Lower lobe of right lung (tissue), 2 donors: ENCODE measurements around the gene CHD9. TPM values are rescaled to one million over a fixed set of nuclear protein-coding genes. Genes with fewer than 3 reads are reported as not detected.

Experiments used
- ATAC-seq, 2 donors: fragments of 200-7000 bp; cut with Tn5 transposase; one replicate each; pipeline ENCODE4 v1.9.1; 2020 to 2022; ENCODE audit warnings: mild to moderate bottlenecking in 2 of 2, moderate library complexity in 2 of 2
- DNase-seq: peaks from one replicate; pipeline ENCODE4 v3.0.0-alpha.2; 2020
- H3K27ac ChIP-seq: fragments of 200-600 bp; one replicate; pipeline ENCODE4 v1.8.0; 2022
- H3K27me3 ChIP-seq: fragments of 200-600 bp; one replicate; pipeline ENCODE4 v1.8.0; 2022; ENCODE audit warnings: low read depth
- H3K36me3 ChIP-seq: fragments of 200-600 bp; one replicate; pipeline ENCODE4 v1.8.0; 2022; ENCODE audit warnings: mild to moderate bottlenecking
- H3K4me1 ChIP-seq: fragments of 200-600 bp; one replicate; pipeline ENCODE4 v1.8.0; 2022
- H3K4me3 ChIP-seq: fragments of 200-600 bp; one replicate; pipeline ENCODE4 v1.8.0; 2022; ENCODE audit warnings: mild to moderate bottlenecking
- H3K9me3 ChIP-seq: fragments of 200-600 bp; one replicate; pipeline ENCODE4 v1.8.0; 2022
- CTCF ChIP-seq: fragments of 200-600 bp; IDR thresholded peaks from one replicate; pipeline ENCODE4 v1.8.0; 2022; ENCODE audit warnings: antibody characterized with exemption, mild to moderate bottlenecking
- intact Hi-C: fragments of 100-400 bp; cut with DNase I; formaldehyde crosslinking; loops from one replicate; pipeline ENCODE4 v1.11.0; 2022
- total RNA-seq: library from RNA; stranded (reverse); fragmentation: NEBNext Ultra II Directional; extraction: Animal tissue kit (Norgen Biotek cat#: 25700); gene quantifications from one replicate; pipeline ENCODE4 v1.2.1, GENCODE V29; 2021
- donor health status: DM: no; HTN: yes; CAD: no; lungs with severe emphysema.

Gene CHD9
- total RNA-seq, 1 donor from 2014 or later, result 73.1 TPM

- Histone ChIP-seq H3K4me1 (peaks cover 55% of the 10 kb centered on the region), H3K36me3 (no peaks in the 10 kb centered on the region)
Observed at GRCh38 chr16:53058441-53058840, 3.6 kb downstream of the CHD9 start.

GRCh38 chr16:53058882-53059281 is 4.1 kb downstream of the CHD9 start:
- Histone ChIP-seq H3K27me3 (no peaks in the 10 kb centered on the region), H3K9me3 (no peaks in the 10 kb centered on the region), H3K4me1 (peaks cover 56% of the 10 kb centered on the region), H3K27ac (no peak overlapping the region), H3K4me3 (no peak overlapping the region), H3K36me3 (no peaks in the 10 kb centered on the region)
- no peak for TF ChIP-seq CTCF
- intact Hi-C loops, result no loop called here
- ATAC-seq (no peak), DNase-seq (no peak)

More at GRCh38 chr16:53058441-53058840, 3.6 kb downstream of the CHD9 start:
- TF ChIP-seq CTCF, result no peak
- intact Hi-C loops, result no loop called here
- DNase-seq (no peak), ATAC-seq (no peak)
- no peaks in the 10 kb centered on the region for H3K9me3 ChIP-seq
- H3K4me3 ChIP-seq, result no peak overlapping the region
- no peaks in the 10 kb centered on the region for H3K27me3 ChIP-seq
- no peak overlapping the region for H3K27ac ChIP-seq

DNA sequence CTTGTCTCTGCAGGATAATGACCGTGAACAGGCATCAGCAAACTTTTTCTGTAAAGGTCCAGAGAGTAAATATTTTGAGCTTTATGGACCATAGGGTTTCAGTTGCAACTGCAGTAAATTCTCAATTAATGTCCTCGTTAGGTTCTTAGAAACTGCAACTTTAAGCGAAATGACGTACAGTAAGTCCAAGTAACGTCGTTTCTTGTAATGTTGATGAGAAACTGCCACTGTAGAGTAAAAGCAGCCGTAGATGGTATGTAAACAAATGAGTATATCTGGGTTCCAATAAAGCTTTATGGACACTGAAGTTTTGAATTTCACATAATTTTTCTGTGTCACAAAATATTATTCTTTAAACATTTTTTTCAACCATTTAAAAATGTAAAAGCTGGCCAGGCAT is 4.9 kb downstream of the CHD9 start:
- Histone ChIP-seq H3K9me3 (no peaks in the 10 kb centered on the region), H3K27ac (no peak overlapping the region), H3K4me1 (peaks cover 57% of the 10 kb centered on the region), H3K4me3 (no peak overlapping the region), H3K36me3 (no peaks in the 10 kb centered on the region), H3K27me3 (no peaks in the 10 kb centered on the region)
- no peak for DNase-seq
- intact Hi-C loops, result no loop called here
- no peak for ATAC-seq
- TF ChIP-seq CTCF, result no peak

DNA sequence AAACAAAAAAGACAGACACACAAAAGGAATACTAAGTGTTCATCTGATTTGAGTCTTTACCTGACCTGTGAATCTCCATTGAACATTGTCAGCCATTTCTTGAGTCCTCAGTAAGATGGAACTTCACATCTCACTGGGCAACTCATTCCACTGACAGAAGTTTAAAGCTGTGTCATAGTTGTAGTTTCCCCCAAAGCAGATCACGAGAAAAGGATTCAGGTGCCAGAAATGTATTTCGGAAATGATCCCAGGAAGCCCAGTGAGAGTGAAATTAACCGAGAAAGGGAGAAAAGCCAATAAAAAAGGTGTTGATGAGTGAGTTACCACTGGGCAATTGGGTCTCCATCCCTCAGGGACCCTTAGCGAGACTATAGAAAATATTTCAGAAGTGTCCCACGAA is 6.5 kb downstream of the CHD9 start:
- TF ChIP-seq CTCF, result no peak
- ATAC-seq (no peak), DNase-seq (no peak)
- Histone ChIP-seq H3K4me1 (peaks cover 64% of the 10 kb centered on the region), H3K9me3 (no peaks in the 10 kb centered on the region), H3K27ac (no peak overlapping the region), H3K4me3 (no peak overlapping the region), H3K27me3 (no peaks in the 10 kb centered on the region), H3K36me3 (no peaks in the 10 kb centered on the region)
- intact Hi-C loops, result no loop called here

GRCh38 chr16:53061701-53062159 is 6.9 kb downstream of the CHD9 start:
- peak; percentile 81 to 83 for ATAC-seq
- no peaks in the 10 kb centered on the region for H3K9me3 ChIP-seq
- no peaks in the 10 kb centered on the region for H3K36me3 ChIP-seq
- TF ChIP-seq CTCF, result no peak
- peaks cover 64% of the 10 kb centered on the region for H3K4me1 ChIP-seq
- intact Hi-C loops, result no loop called here
- H3K27ac ChIP-seq, result no peak overlapping the region
- peak; percentile 73 for DNase-seq
- no peaks in the 10 kb centered on the region for H3K27me3 ChIP-seq
- no peak overlapping the region for H3K4me3 ChIP-seq
